Brain microvascular endothelial cell (primary cell): ENCODE results near the gene DSP.

ENCODE experiments used
- DNase-seq: peaks from one replicate; pipeline ENCODE4 v3.0.0-alpha.2; 2020
- H3K27ac ChIP-seq: fragments of 250-450 bp; sonication (Bioruptor Pico); 2 replicates; pipeline ENCODE4 v1.5.1; 2020; ENCODE audit warnings: mild to moderate bottlenecking, moderate library complexity
- H3K27me3 ChIP-seq: fragments of 250-450 bp; sonication (Bioruptor Pico); replicated peaks from 2 replicates; pipeline ENCODE4 v1.5.1; 2020; ENCODE audit warnings: mild to moderate bottlenecking
- H3K36me3 ChIP-seq: fragments of 250-450 bp; sonication (Bioruptor Pico); replicated peaks from 2 replicates; pipeline ENCODE4 v1.5.1; 2020; ENCODE audit warnings: mild to moderate bottlenecking
- H3K4me3 ChIP-seq: 2 replicates; pipeline ENCODE4 v1.5.1; 2011; ENCODE audit warnings: low read depth, mild to moderate bottlenecking, control low read depth, low read length, moderate library complexity
- CTCF ChIP-seq: IDR thresholded peaks from 2 replicates; pipeline ENCODE4 v1.5.1; 2011; ENCODE audit warnings: low read depth, mild to moderate bottlenecking, moderate library complexity, low read length, control low read depth, inconsistent platforms; ENCODE audit errors: missing control alignments
- in situ Hi-C: cut with HindIII; loops from 2 replicates; pipeline ENCODE4 v1.10.0; 2017; ENCODE audit warnings: low sequenced_read_pairs, low pct_ligation_motif_present

The DSP gene

GRCh38 chr6:7615611-7616383, 74.3 kb downstream of the DSP start:
- no peak overlapping the region for H3K27ac ChIP-seq
- H3K27me3 ChIP-seq, result no peaks in the 10 kb centered on the region
- peak overlapping the region; percentile 17 for H3K4me3 ChIP-seq
- in situ Hi-C loops, result loop anchor here (25.0 kb wide), 1 partner anchor 328 kb away; no protein-coding TSS in a partner anchor
- H3K36me3 ChIP-seq, result peaks cover 10% of the 10 kb centered on the region
- DNase-seq, result peak; percentile 52
- peak; percentile 83 for TF ChIP-seq CTCF

GRCh38 chr6:7617801-7618764, 76.6 kb downstream of the DSP start:
- peaks cover under 1% of the 10 kb centered on the region for H3K36me3 ChIP-seq
- H3K27me3 ChIP-seq, result no peaks in the 10 kb centered on the region
- in situ Hi-C loops, result loop anchor here (25.0 kb wide), 1 partner anchor 331 kb away; no protein-coding TSS in a partner anchor
- peak; percentile 34 for DNase-seq
- no peak overlapping the region for H3K27ac ChIP-seq
- no peak overlapping the region for H3K4me3 ChIP-seq
- TF ChIP-seq CTCF, result peak; percentile 13

GRCh38 chr6:7621761-7622160, 80.3 kb downstream of the DSP start:
- H3K27ac ChIP-seq, result no peak overlapping the region

GRCh38 chr6:7624796-7625710, 83.6 kb downstream of the DSP start:
- in situ Hi-C loops, result loop anchor here (25.0 kb wide), 1 partner anchor 338 kb away; no protein-coding TSS in a partner anchor
- DNase-seq, result no peak
- H3K36me3 ChIP-seq, result no peaks in the 10 kb centered on the region
- no peak overlapping the region for H3K4me3 ChIP-seq
- peak; percentile 24 for TF ChIP-seq CTCF
- no peaks in the 10 kb centered on the region for H3K27me3 ChIP-seq
- H3K27ac ChIP-seq, result no peak overlapping the region

More at GRCh38 chr6:7621761-7622160, 80.3 kb downstream of the DSP start:
- H3K36me3 ChIP-seq, result no peaks in the 10 kb centered on the region
- DNase-seq, result no peak
- H3K27me3 ChIP-seq, result no peaks in the 10 kb centered on the region
- no peak overlapping the region for H3K4me3 ChIP-seq
- in situ Hi-C loops, result loop anchor here (25.0 kb wide), 1 partner anchor 334 kb away; no protein-coding TSS in a partner anchor
- TF ChIP-seq CTCF, result no peak

GRCh38 chr6:7628479-7628878, 87.0 kb downstream of the DSP start:
- H3K36me3 ChIP-seq, result no peaks in the 10 kb centered on the region
- in situ Hi-C loops, result no loop called here
- no peak overlapping the region for H3K4me3 ChIP-seq
- no peak for TF ChIP-seq CTCF
- H3K27ac ChIP-seq, result no peak overlapping the region
- no peak for DNase-seq
- H3K27me3 ChIP-seq, result no peaks in the 10 kb centered on the region
